ENCODE data around the gene RMDN3. TPM values are rescaled to one million over a fixed set of nuclear protein-coding genes. Genes with fewer than 3 reads are reported as not detected.

The RMDN3 gene
- total RNA-seq, 2 experiments from 2014 or later = 29.1 to 30.3 TPM

- TF ChIP-seq CTCF (IDR thresholded peaks at IDR 0.05) = no peak
- Histone ChIP-seq H3K9me3 (ENCODE audit: control insufficient read depth in 1 of 2, insufficient read depth in 1 of 2, low read length in 2 of 2) (no peaks in the 10 kb centered on the region), H3K27ac (ENCODE audit: low read depth in 1 of 2, low read length in 2 of 2) (peak within 1 kb of the TSS in 1 of 2 donors; percentile 25), H3K36me3 (ENCODE audit: insufficient read depth, low read length) (peaks cover 38% of the 10 kb centered on the region), H3K27me3 (ENCODE audit: control insufficient read depth in 1 of 2, insufficient read depth in 2 of 2, low read length in 2 of 2) (no peaks in the 10 kb centered on the region), H3K4me1 (ENCODE audit: insufficient read depth, low read length) (peaks cover 39% of the 10 kb centered on the region), H3K4me3 (ENCODE audit: low read length) (no peak within 1 kb of the TSS)
- Mint-ChIP-seq H3K27me3 (no peaks in the 10 kb centered on the region), H3K27ac (peak within 1 kb of the TSS; percentile 89), H3K9me3 (no peaks in the 10 kb centered on the region), H3K4me1 (ENCODE audit: low read depth) (peaks cover 33% of the 10 kb centered on the region), H3K36me3 (ENCODE audit: low read depth) (peaks cover 40% of the 10 kb centered on the region), H3K4me3 (peak within 1 kb of the TSS; percentile 50)
- intact Hi-C loops (cut with DNase I, micrococcal nuclease) = loop anchor here (5.0 to 10.0 kb wide), 3 partner anchors 77 to 345 kb away; partner anchors contain the start of genes INO80 (in 1 of the 2) and KNL1 (in 1 of the 2)
- ChIA-PET POLR2A (interaction anchor here (0.6 to 1.9 kb wide), 4 partner anchors 15 to 775 kb away, joined by 3 to 5 read pairs (median 4); partner anchors contain the start of genes RAD51 and RMDN3), CTCF (interaction anchor here (0.5 to 4.4 kb wide), 3 partner anchors 13 to 78 kb away, joined by 3 to 19 read pairs (median 3); no protein-coding TSS in a partner anchor)
- peak; percentile 54 for ATAC-seq (ENCODE audit: poor library complexity)
- peak in 12 of 14 experiments; percentile 30 to 84 (median 51) for DNase-seq
These were observed 14.5 kb upstream of the RMDN3 start, which contains the start of gene C15orf62 for GRCh38 chr15:40769274-40770146. Gene C15orf62, plus strand, starts transcription at chr15:40769980. Its CDS starts 516 bp downstream, at chr15:40770496.

GRCh38 chr15:40768521-40769273 lies 13.6 kb upstream of the RMDN3 start:
- H3K27ac Mint-ChIP-seq = peak overlapping the region; percentile 89

More at GRCh38 chr15:40768521-40769273, 13.6 kb upstream of the RMDN3 start:
- ATAC-seq (ENCODE audit: poor library complexity) = no peak
- intact Hi-C loops (cut with DNase I, micrococcal nuclease) = loop anchor here (5.0 to 10.0 kb wide), 3 partner anchors 76 to 346 kb away; partner anchors contain the start of genes INO80 (in 1 of the 2) and KNL1 (in 1 of the 2)
- Histone ChIP-seq H3K4me3 (ENCODE audit: low read length) (no peak overlapping the region), H3K36me3 (ENCODE audit: insufficient read depth, low read length) (peaks cover 30% of the 10 kb centered on the region), H3K4me1 (ENCODE audit: insufficient read depth, low read length) (peaks cover 45% of the 10 kb centered on the region), H3K27me3 (ENCODE audit: control insufficient read depth in 1 of 2, insufficient read depth in 2 of 2, low read length in 2 of 2) (no peaks in the 10 kb centered on the region), H3K9me3 (ENCODE audit: control insufficient read depth in 1 of 2, insufficient read depth in 1 of 2, low read length in 2 of 2) (no peaks in the 10 kb centered on the region), H3K27ac (ENCODE audit: low read depth in 1 of 2, low read length in 2 of 2) (peak overlapping the region in 1 of 2 donors; percentile 25)
- DNase-seq = peak in 3 of 14 experiments; percentile 33 to 43 (median 37)
- no peaks in the 10 kb centered on the region for H3K27me3 Mint-ChIP-seq
- POLR2A ChIA-PET = interaction anchor here (1.0 to 1.9 kb wide), 4 partner anchors 14 to 74 kb away, joined by 4 to 5 read pairs (median 4); partner anchors contain the start of genes RAD51 and RMDN3
- H3K9me3 Mint-ChIP-seq = no peaks in the 10 kb centered on the region
- CTCF ChIA-PET = interaction anchor here (1.3 to 4.4 kb wide), 2 partner anchors 13 to 14 kb away, joined by 3 to 19 read pairs; no protein-coding TSS in a partner anchor
- H3K4me3 Mint-ChIP-seq = no peak overlapping the region
- no peak for TF ChIP-seq CTCF (IDR thresholded peaks at IDR 0.05)
- H3K36me3 Mint-ChIP-seq (ENCODE audit: low read depth) = peaks cover 34% of the 10 kb centered on the region
- H3K4me1 Mint-ChIP-seq (ENCODE audit: low read depth) = peaks cover 36% of the 10 kb centered on the region

Measured in CD4-positive, alpha-beta T cell (primary cell).